ENCODE results near the gene FN3KRP. TPM values are rescaled to one million over a fixed set of nuclear protein-coding genes. Genes with fewer than 3 reads are reported as not detected.

FN3KRP gene
- total RNA-seq, 4 donors from 2014 or later, result 11.5 to 27.5 (median 17.3) TPM

DNA sequence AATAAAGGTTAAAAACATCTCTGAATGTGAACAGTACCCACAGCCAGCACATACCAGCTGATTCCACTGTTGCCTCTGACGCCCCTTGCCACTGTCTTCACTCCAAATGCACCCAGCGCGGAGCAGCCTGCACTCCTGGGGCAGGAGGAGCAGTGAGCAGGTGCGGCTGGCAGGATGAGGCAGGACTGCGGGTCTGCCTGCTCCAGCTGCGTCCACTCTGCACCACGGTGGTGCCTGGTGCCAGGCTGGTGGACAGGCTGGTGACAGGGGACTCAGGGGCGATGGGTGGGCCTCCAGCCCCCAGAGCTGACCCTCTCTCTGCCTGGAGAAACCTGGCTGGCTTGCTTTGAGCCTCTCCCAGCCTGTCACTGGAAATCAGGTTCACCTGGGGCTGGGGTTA is 27.4 kb upstream of the FN3KRP start:
- Histone ChIP-seq H3K27ac (replicated peaks in 1 of 4) (no peak overlapping the region), H3K36me3 (peaks cover 0 to 24% (median 9%) of the 10 kb centered on the region in 4 donors), H3K4me1 (no peaks in the 10 kb centered on the region), H3K4me3 (no peak overlapping the region), H3K9me3 (peaks cover 0 to under 1% (median 0%) of the 10 kb centered on the region in 4 donors), H3K27me3 (no peaks in the 10 kb centered on the region)
- TF ChIP-seq EP300 (IDR thresholded peaks at IDR 0.05), result no peak
- no peak for TF ChIP-seq CTCF (IDR thresholded peaks at IDR 0.05)
- no peak for TF ChIP-seq POLR2A (IDR thresholded peaks at IDR 0.05; ENCODE audit: low read depth)
- no peak for TF ChIP-seq POLR2AphosphoS5 (IDR thresholded peaks at IDR 0.05)
- WGBS, result 79% methylated on average over 7 of the region's 8 CpGs
- intact Hi-C loops (cut with DNase I), result no loop called here
- DNase-seq (ENCODE audit: extremely low spot score), result no peak

DNA sequence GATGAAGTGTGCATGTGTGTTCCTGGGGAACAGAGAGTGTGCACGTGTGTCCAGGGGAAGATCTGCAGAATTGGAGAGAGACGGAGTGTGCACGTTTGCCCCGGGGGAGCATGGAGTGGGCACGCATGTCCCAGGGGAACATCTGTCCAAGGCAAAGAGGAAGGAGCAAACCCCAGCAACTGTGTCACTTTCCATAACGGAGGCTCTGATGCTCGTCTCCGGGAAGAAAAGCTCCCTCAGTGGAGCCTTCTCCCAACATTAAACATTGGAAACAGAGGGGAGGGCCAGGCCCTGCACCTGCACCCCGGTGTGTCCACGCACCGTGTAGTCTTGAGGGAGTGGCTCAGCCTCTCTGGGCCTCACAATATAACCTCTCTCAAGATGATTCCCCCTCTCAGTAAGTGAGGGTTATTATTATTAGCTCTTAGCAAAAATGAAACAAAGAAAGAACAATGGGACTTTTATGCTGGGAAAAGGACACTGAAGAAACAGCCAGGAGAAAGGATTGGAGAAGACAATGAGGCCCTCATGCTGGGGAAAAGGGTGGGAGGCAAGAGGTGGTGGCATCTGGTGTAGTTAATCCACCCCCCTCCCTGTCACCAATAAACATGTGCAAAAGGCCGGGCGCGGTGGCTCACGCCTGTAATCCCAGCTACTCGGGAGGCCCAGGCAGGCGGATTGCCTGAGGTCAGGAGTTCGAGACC is 25.6 kb upstream of the FN3KRP start:
- H3K27me3 ChIP-seq, result no peaks in the 10 kb centered on the region
- intact Hi-C loops (cut with DNase I), result no loop called here
- WGBS, result 79% methylated on average over 16 of the region's 18 CpGs
- no peaks in the 10 kb centered on the region for H3K4me1 ChIP-seq
- TF ChIP-seq POLR2AphosphoS5 (IDR thresholded peaks at IDR 0.05) (no peak), POLR2A (IDR thresholded peaks at IDR 0.05; ENCODE audit: low read depth) (no peak), CTCF (IDR thresholded peaks at IDR 0.05) (no peak), EP300 (IDR thresholded peaks at IDR 0.05) (no peak)
- H3K36me3 ChIP-seq, result peaks cover 0 to 18% (median 3%) of the 10 kb centered on the region in 4 donors
- H3K4me3 ChIP-seq, result no peak overlapping the region
- peaks cover 0 to 9% (median 4%) of the 10 kb centered on the region in 4 donors for H3K9me3 ChIP-seq
- no peak for DNase-seq (ENCODE audit: extremely low spot score)
- H3K27ac ChIP-seq (replicated peaks in 1 of 4), result no peak overlapping the region

GRCh38 chr17:82691714-82692113 is 24.8 kb upstream of the FN3KRP start:
- no peak for DNase-seq (ENCODE audit: extremely low spot score)
- intact Hi-C loops (cut with DNase I), result no loop called here
- peaks cover 0 to 9% (median 4%) of the 10 kb centered on the region in 4 donors for H3K9me3 ChIP-seq
- H3K27me3 ChIP-seq, result no peaks in the 10 kb centered on the region
- H3K36me3 ChIP-seq, result peaks cover 0 to 18% (median 3%) of the 10 kb centered on the region in 4 donors
- H3K4me3 ChIP-seq, result no peak overlapping the region
- TF ChIP-seq EP300 (IDR thresholded peaks at IDR 0.05), result no peak
- no peak for TF ChIP-seq POLR2A (IDR thresholded peaks at IDR 0.05; ENCODE audit: low read depth)
- TF ChIP-seq CTCF (IDR thresholded peaks at IDR 0.05), result no peak
- no peak for TF ChIP-seq POLR2AphosphoS5 (IDR thresholded peaks at IDR 0.05)
- H3K4me1 ChIP-seq, result peaks cover under 1 to 3% (median 2%) of the 10 kb centered on the region in 4 donors
- 94% methylated on average over 7 of the region's 17 CpGs for WGBS
- H3K27ac ChIP-seq (replicated peaks in 1 of 4), result no peak overlapping the region

GRCh38 chr17:82692268-82692667 is 24.2 kb upstream of the FN3KRP start:
- H3K27me3 ChIP-seq, result no peaks in the 10 kb centered on the region
- 94% methylated on average over 11 of the region's 16 CpGs for WGBS
- H3K27ac ChIP-seq (replicated peaks in 1 of 4), result no peak overlapping the region
- peaks cover 6 to 8% (median 7%) of the 10 kb centered on the region in 4 donors for H3K4me1 ChIP-seq
- H3K36me3 ChIP-seq, result peaks cover 0 to 18% (median 3%) of the 10 kb centered on the region in 4 donors
- DNase-seq (ENCODE audit: extremely low spot score), result no peak
- intact Hi-C loops (cut with DNase I), result no loop called here
- H3K9me3 ChIP-seq, result peaks cover 0 to 9% (median 4%) of the 10 kb centered on the region in 4 donors
- H3K4me3 ChIP-seq, result no peak overlapping the region
- TF ChIP-seq EP300 (IDR thresholded peaks at IDR 0.05) (no peak), POLR2AphosphoS5 (IDR thresholded peaks at IDR 0.05) (no peak), CTCF (IDR thresholded peaks at IDR 0.05) (no peak), POLR2A (IDR thresholded peaks at IDR 0.05; ENCODE audit: low read depth) (no peak)

Measured in esophagus muscularis mucosa (tissue), 4 donors.